ENCODE data around the gene PIGC.

The PIGC gene

DNA sequence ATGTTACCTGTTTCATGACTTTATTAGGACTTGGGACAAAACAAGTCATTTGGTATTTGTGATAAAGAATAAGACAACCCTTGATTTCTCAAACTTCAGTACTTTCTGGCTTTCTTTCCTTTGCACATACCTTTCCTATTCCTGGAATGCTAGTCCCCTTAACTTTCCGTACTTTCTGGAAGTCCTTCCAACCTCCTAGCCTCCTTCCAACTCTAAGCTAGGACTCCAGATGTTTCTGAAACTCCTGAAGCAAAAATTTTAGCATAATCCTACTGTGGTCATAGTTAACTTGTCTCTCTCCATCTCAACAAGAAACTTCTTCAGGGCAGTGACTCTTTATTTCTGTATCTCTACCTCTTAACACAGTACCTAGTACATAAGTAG lies 43.2 kb downstream of the PIGC start:
- TF ChIP-seq, protein P1, sequence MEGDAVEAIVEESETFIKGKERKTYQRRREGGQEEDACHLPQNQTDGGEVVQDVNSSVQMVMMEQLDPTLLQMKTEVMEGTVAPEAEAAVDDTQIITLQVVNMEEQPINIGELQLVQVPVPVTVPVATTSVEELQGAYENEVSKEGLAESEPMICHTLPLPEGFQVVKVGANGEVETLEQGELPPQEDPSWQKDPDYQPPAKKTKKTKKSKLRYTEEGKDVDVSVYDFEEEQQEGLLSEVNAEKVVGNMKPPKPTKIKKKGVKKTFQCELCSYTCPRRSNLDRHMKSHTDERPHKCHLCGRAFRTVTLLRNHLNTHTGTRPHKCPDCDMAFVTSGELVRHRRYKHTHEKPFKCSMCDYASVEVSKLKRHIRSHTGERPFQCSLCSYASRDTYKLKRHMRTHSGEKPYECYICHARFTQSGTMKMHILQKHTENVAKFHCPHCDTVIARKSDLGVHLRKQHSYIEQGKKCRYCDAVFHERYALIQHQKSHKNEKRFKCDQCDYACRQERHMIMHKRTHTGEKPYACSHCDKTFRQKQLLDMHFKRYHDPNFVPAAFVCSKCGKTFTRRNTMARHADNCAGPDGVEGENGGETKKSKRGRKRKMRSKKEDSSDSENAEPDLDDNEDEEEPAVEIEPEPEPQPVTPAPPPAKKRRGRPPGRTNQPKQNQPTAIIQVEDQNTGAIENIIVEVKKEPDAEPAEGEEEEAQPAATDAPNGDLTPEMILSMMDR (IDR thresholded peaks at IDR 0.05; ENCODE audit: low read depth, low read length), result no peak
- no peak for DNase-seq (ENCODE audit: extremely low read depth, low read depth)

DNA sequence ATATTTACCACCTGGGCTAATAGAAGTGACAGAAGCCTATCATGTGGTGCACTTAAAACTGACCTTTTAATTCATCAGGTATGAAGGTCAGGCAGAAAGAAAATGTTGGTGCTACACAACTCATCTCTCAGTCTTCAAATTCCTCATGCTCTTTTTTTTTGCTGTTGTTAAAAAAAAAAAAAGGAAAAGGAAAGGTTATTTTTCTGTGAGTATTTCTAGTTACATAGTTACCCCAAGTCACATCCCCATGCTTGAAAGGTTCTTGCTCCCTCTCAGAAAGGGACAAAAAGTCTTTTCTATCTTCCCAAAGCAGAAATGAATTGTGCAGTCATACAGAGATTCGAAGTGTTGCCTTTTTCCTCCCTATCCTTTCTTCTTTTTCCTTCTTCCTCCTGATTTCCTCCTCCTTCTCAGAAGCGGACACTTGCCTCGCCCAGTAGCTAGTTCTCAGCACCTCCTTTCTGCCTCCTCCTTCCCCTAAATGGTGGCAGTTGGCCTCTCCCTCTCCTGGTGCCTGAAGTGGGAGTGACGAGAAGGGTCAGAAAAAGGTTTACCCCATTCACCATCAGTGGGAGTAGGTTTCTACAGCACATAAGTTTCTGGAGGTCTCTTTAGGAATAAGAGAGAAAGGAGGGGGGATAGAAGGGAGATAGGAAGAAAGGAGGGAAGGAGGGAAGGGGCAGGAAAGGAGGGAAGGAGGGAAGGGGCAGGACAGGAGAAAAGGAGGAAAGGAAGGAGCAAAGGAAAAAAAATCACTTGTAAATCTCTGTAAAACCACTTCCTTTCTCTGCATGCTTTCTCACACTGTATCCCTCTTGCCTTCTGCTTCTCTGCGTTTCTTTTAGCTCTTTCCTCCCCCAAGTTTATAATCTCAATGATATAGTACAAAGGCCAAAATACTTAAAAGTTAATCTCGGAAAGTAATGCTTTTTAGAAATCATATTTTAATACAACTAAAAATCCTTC lies 43.8 kb downstream of the PIGC start:
- TF ChIP-seq, protein P1 (IDR thresholded peaks at IDR 0.05; ENCODE audit: low read depth, low read length), result no peak
- DNase-seq (ENCODE audit: extremely low read depth, low read depth), result no peak

DNA sequence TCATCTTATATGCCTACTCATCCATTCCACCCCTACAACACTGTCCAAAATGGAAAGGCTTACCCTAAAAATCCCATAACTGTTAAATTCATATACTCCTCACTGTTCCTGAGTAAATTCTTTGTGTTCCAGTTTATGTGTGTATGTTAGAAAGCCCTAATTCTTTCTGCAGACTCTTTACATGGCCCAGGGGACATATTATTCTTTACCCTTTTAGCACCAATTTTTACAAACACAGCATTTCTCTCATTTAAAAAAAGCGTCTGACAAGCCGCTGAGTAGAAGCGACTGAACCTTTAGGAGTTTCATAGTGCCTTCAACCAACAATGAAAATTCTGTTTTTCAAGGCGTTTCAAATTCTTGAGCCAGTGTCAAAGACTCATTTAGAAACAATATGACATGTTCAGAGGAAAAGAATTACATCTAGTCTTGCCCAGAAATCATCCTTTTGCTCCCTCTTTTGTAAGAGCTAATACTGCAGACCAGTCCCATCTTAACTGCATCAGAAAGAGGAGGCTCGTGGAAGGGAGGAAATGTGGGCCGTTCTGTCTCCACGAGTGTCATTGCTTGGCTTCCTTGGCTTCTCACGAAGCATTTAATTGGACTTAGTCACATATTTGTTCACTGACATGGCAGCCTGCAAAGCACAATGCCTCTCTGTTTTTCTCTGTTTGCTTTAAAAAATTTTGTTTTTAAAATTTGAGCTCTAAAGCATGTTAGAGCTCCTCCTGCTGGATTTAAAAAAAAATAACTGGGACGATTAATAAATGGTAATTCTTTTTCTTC lies 44.7 kb downstream of the PIGC start:
- DNase-seq (ENCODE audit: extremely low read depth, low read depth), result peak; percentile 93
- TF ChIP-seq, protein P1 (IDR thresholded peaks at IDR 0.05; ENCODE audit: low read depth, low read length), result peak; percentile 18

DNA sequence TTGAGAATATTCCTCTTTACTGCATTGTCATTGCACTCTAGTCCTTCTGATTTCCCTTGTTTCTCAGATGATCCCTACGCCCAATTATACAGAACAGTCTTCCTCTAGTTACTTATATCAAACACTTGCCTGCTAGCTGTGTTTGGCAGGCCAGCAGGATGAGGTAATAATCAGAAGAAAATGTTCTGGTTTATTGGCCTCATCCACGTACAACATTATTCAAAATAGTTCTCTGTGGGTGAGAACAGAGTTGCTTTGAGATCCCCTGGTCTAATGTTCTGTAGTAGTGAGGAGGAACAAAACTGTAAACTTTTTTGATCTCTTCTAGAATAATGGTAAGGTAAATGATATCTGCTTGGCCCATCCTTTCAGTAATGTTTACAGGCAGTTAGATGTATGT lies 45.7 kb downstream of the PIGC start:
- TF ChIP-seq, protein P1 (IDR thresholded peaks at IDR 0.05; ENCODE audit: low read depth, low read length), result no peak
- no peak for DNase-seq (ENCODE audit: extremely low read depth, low read depth)

DNA sequence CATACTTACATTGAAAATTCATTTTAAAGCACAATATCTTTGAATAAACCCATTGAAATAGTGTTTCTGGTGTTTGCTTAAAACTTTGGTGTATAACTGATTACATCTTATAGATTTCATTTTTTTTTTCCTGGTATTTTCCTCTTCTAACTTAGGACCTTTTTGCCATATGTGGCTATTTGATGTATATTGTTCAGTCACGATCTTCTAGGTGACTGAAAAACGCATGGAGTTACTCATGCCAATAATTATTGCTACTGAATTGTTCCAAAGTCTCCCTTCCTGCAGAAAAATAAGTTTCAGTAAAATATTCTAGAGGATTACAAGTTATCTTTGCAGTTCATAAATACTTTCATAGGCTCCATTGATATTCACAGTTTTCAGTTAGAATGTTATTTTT lies 46.2 kb downstream of the PIGC start:
- DNase-seq (ENCODE audit: extremely low read depth, low read depth), result no peak
- TF ChIP-seq, protein P1 (IDR thresholded peaks at IDR 0.05; ENCODE audit: low read depth, low read length), result no peak

DNA sequence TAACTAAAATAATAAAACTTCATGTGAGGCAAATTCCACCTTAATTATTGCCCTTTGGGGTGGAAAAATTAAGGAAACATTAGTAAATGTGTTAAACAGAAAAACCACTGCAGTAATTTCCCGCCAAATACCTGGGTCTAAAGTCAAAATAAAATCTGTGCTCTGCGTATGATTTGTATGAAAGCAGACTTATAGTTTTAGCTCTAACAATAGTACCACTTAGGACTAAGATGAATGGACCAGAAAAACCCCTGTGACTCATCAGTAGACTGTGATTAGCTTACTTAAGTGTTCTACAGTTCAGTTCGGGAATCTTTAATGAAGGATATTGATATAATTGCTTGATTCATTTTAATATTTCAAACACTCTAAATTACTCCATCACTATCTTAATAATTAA lies 46.6 kb downstream of the PIGC start:
- DNase-seq (ENCODE audit: extremely low read depth, low read depth), result no peak
- TF ChIP-seq, protein P1 (IDR thresholded peaks at IDR 0.05; ENCODE audit: low read depth, low read length), result no peak

DNA sequence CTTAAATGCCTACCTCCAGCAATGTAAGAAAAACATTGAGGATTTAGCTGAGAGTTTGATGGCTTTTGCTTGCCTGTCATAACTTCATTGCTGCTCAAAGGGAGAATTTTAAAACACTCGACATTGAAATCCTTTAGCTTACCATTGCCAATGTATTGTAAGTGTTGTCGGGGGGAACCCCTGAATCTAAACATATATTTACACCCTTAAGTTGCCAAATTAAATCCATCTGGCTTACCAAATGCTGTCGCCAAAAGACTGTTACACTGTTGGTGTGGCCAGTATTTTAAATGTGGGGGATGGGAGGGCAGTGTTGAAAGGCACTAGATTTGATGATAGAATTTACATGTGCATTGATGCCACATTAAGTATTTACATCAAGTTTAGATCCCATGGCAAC lies 48.3 kb downstream of the PIGC start:
- TF ChIP-seq, protein P1 (IDR thresholded peaks at IDR 0.05; ENCODE audit: low read depth, low read length), result no peak
- no peak for DNase-seq (ENCODE audit: extremely low read depth, low read depth)
